ENCODE measurements around the gene TMX4. TPM values are rescaled to one million over a fixed set of nuclear protein-coding genes. Genes with fewer than 3 reads are reported as not detected.

TMX4 gene
- total RNA-seq, 3 donors from 2014 or later = 40.0 to 61.9 (median 60.7) TPM

DNA sequence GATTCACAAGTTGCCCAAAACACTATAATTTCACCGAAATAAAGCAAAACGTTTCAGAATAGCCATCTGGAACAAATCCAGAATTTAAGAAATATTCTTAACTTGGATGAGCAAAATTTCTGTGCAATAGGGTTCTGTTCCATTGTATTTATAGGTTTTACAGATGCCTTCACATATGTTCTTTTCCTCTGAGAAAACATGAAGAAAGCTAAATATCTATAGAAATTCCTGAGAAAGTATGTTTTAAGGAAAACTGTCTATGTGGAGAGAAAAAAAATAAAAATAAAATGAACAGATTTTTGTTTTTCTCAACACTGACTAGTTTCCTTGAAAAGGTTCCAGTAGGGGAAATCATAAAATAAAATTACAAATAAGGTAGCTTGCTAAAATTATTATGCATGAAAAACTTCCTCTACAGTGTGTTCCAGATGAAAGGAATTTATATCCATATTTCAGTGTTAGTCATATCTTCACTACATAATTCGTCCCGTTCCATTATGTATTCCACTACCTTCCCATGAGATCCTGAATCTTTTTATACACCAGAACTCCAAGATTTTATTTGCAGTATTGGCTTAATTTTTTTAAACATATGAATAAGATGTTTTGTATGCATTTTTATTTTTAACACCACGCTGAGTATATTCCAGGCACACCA is 42.4 kb upstream of the TMX4 start:
- DNase-seq (ENCODE audit: low spot score in 2 of 2) = no peak
- H3K36me3 ChIP-seq = no peaks in the 10 kb centered on the region
- H3K4me3 ChIP-seq = no peak overlapping the region
- H3K27me3 ChIP-seq = no peaks in the 10 kb centered on the region
- intact Hi-C loops (cut with DNase I; ENCODE audit: low total_unique reads) = no loop called here
- no peak overlapping the region for H3K27ac ChIP-seq
- H3K9me3 ChIP-seq = no peaks in the 10 kb centered on the region
- TF ChIP-seq CTCF (IDR thresholded peaks at IDR 0.05) = no peak
- TF ChIP-seq POLR2A (IDR thresholded peaks at IDR 0.05) = no peak
- no peak for TF ChIP-seq POLR2AphosphoS5 (IDR thresholded peaks at IDR 0.05)
- no peaks in the 10 kb centered on the region for H3K4me1 ChIP-seq

DNA sequence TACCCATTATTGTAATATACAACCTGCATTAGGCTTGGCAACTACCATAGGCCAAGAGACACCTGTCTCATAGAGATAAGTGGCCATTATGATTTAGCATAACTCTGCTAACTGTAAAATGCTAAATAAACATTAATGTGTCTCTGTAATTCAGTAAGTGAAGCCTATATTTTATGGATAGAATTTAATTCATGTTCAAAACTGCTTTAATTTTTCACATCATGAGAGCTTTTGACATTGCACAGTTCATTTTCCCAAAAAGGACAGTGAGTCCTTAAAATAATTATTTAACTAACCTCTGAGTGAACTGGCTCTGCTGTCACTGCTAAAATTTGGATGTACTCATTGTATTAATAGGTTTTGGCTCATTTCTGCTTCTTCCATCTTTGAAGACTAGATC is 41.4 kb upstream of the TMX4 start:
- TF ChIP-seq POLR2A (IDR thresholded peaks at IDR 0.05) = no peak
- TF ChIP-seq POLR2AphosphoS5 (IDR thresholded peaks at IDR 0.05) = no peak
- no peak for TF ChIP-seq CTCF (IDR thresholded peaks at IDR 0.05)
- no peaks in the 10 kb centered on the region for H3K9me3 ChIP-seq
- no peak for DNase-seq (ENCODE audit: low spot score in 2 of 2)
- H3K27ac ChIP-seq = no peak overlapping the region
- intact Hi-C loops (cut with DNase I; ENCODE audit: low total_unique reads) = no loop called here
- H3K4me3 ChIP-seq = no peak overlapping the region
- no peaks in the 10 kb centered on the region for H3K27me3 ChIP-seq
- H3K36me3 ChIP-seq = no peaks in the 10 kb centered on the region
- no peaks in the 10 kb centered on the region for H3K4me1 ChIP-seq

GRCh38 chr20:8057871-8058270 is 38.3 kb upstream of the TMX4 start:
- Histone ChIP-seq H3K9me3 (no peaks in the 10 kb centered on the region), H3K27ac (no peak overlapping the region), H3K4me3 (no peak overlapping the region), H3K27me3 (no peaks in the 10 kb centered on the region), H3K36me3 (no peaks in the 10 kb centered on the region), H3K4me1 (no peaks in the 10 kb centered on the region)
- intact Hi-C loops (cut with DNase I; ENCODE audit: low total_unique reads) = no loop called here
- no peak for DNase-seq (ENCODE audit: low spot score in 2 of 2)
- TF ChIP-seq CTCF (IDR thresholded peaks at IDR 0.05) (no peak), POLR2AphosphoS5 (IDR thresholded peaks at IDR 0.05) (no peak), POLR2A (IDR thresholded peaks at IDR 0.05) (no peak)

DNA sequence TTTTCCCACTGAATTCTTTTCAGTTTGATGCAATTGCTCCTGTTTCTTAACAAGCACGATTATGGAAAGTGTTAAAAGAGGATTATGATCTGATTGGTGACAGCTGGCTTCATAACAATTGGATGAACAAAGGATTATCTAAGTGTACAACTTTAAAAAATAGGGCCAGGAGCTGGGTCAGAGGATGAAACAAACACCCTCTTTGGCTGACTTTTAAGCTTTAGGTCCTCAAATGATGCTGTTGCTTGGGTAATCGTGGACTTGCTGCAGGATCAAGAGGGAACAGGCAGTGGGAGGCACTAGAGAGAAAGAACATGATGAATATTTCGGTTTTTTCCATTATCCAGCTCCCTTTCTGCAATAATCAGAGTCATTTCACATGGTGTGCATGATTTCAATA is 35.5 kb upstream of the TMX4 start:
- Histone ChIP-seq H3K9me3 (no peaks in the 10 kb centered on the region), H3K36me3 (no peaks in the 10 kb centered on the region), H3K4me3 (no peak overlapping the region), H3K27ac (no peak overlapping the region), H3K27me3 (no peaks in the 10 kb centered on the region), H3K4me1 (no peaks in the 10 kb centered on the region)
- intact Hi-C loops (cut with DNase I; ENCODE audit: low total_unique reads) = no loop called here
- DNase-seq (ENCODE audit: low spot score in 2 of 2) = no peak
- TF ChIP-seq POLR2A (IDR thresholded peaks at IDR 0.05) (no peak), CTCF (IDR thresholded peaks at IDR 0.05) (no peak), POLR2AphosphoS5 (IDR thresholded peaks at IDR 0.05) (no peak)

DNA sequence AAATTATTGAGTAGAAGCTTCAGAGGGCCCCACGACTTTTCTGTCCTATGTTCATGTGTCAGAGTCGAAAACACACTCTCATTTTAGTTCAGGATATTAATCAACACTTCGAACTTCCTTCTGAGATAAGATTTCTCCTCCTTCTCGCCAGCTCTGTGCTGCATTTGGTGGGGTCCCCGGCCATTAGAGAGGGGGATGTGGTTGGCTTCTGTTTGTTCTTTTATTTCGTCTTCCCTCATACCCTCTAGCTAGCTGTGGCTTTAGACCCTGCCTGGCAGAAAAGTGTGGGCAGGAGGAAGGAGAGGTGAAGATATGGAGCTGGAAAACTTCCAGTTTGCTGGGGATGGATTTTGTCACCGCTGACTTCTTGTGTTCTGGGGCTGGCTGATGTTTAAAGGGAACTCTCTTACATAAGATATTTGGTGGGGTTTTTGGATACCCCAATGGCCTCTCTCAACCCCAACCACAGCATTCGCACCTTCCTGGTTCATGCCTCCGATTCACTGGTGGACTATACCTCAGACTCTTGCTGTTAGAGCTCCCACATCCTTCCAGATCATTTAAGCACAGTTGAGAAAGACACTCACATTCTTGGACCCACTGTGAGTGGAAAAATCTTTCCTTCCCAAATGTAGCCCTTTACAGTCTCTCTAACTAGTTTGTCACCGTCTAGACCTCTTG is 30.7 kb upstream of the TMX4 start:
- DNase-seq (ENCODE audit: low spot score in 2 of 2) = no peak
- Histone ChIP-seq H3K9me3 (no peaks in the 10 kb centered on the region), H3K4me1 (no peaks in the 10 kb centered on the region), H3K4me3 (no peak overlapping the region), H3K27ac (no peak overlapping the region), H3K27me3 (no peaks in the 10 kb centered on the region), H3K36me3 (no peaks in the 10 kb centered on the region)
- TF ChIP-seq CTCF (IDR thresholded peaks at IDR 0.05) = no peak
- no peak for TF ChIP-seq POLR2A (IDR thresholded peaks at IDR 0.05)
- no peak for TF ChIP-seq POLR2AphosphoS5 (IDR thresholded peaks at IDR 0.05)
- intact Hi-C loops (cut with DNase I; ENCODE audit: low total_unique reads) = no loop called here

All from breast epithelium (tissue), 4 donors.